Glomerular visceral epithelial cell (primary cell): ENCODE measurements around the gene RMRP.
"Not testable (repeated sequence)": the region's sequence is repeated elsewhere in the genome, so short reads cannot be mapped to it uniquely, and the experiment has no call there.

Experiments
- DNase-seq: peaks from one replicate; pipeline ENCODE4 v3.0.0-alpha.2; 2016; ENCODE audit errors: extremely low spot score

The RMRP gene

GRCh38 chr9:35664531-35665470, 7.0 kb upstream of the RMRP start, which contains the start of gene ARHGEF39:
TSS of gene ARHGEF39 (minus strand) at chr9:35665195. CDS start at chr9:35665169, 26 bp downstream.
- DNase-seq = peak; percentile 87

- no peak for DNase-seq
Measured at GRCh38 chr9:35662437-35662836, 4.6 kb upstream of the RMRP start.

- DNase-seq = no peak
Measured at GRCh38 chr9:35661756-35662350, 4.0 kb upstream of the RMRP start.

- DNase-seq = no peak
Measured at GRCh38 chr9:35660966-35661415, 3.2 kb upstream of the RMRP start.

GRCh38 chr9:35659340-35659739, 1.5 kb upstream of the RMRP start:
- DNase-seq = peak; percentile 56

- peak; percentile 59 for DNase-seq
Measured at GRCh38 chr9:35658968-35659220, 1.1 kb upstream of the RMRP start.

GRCh38 chr9:35658137-35658967, 533 bp upstream of the RMRP start, which contains the start of gene CCDC107:
TSS of gene CCDC107 (plus strand) at chr9:35658292. CDS start at chr9:35658380, 88 bp downstream.
- DNase-seq = peak; percentile 93

GRCh38 chr9:35656831-35657545, 831 bp downstream of the RMRP start:
- DNase-seq = no peak

- DNase-seq = no peak
Measured at GRCh38 chr9:35656348-35656747, 1.5 kb downstream of the RMRP start.

GRCh38 chr9:35653611-35654010, 4.2 kb downstream of the RMRP start:
- no peak for DNase-seq

GRCh38 chr9:35652829-35653209, 5.0 kb downstream of the RMRP start:
- DNase-seq = no peak

GRCh38 chr9:35651956-35652828, 5.6 kb downstream of the RMRP start:
- DNase-seq = no peak

- DNase-seq = no peak
Measured at GRCh38 chr9:35650341-35651158, 7.3 kb downstream of the RMRP start, which contains the start of gene SIT1. TSS of gene SIT1 (minus strand) at chr9:35650931. CDS start at chr9:35650853, 78 bp downstream.

- no peak for DNase-seq
Measured at GRCh38 chr9:35649431-35650340, 8.1 kb downstream of the RMRP start.

GRCh38 chr9:35646533-35647265, 11.1 kb downstream of the RMRP start:
- DNase-seq = peak; percentile 90

- no peak for DNase-seq
Measured at GRCh38 chr9:35646153-35646532, 11.7 kb downstream of the RMRP start.

GRCh38 chr9:35645736-35646135, 12.1 kb downstream of the RMRP start:
- not testable (repeated sequence) for DNase-seq

- no peak for DNase-seq
Measured at GRCh38 chr9:35643046-35643445, 14.8 kb downstream of the RMRP start.
